Globus pallidus (tissue), 1 donor: Measurements from ENCODE around the gene DCLK2.

ENCODE experiments used
- DNase-seq: peaks from one replicate; pipeline ENCODE4 v3.0.0-alpha.2; 2015; ENCODE audit warnings: low spot score

DCLK2 gene

GRCh38 chr4:150209140-150209829, 131.0 kb downstream of the DCLK2 start:
- no peak for DNase-seq

- peak; percentile 39 for DNase-seq
Observed at GRCh38 chr4:150211016-150211415, 132.8 kb downstream of the DCLK2 start.

- no peak for DNase-seq
Observed at GRCh38 chr4:150211799-150212445, 133.7 kb downstream of the DCLK2 start.

DNA sequence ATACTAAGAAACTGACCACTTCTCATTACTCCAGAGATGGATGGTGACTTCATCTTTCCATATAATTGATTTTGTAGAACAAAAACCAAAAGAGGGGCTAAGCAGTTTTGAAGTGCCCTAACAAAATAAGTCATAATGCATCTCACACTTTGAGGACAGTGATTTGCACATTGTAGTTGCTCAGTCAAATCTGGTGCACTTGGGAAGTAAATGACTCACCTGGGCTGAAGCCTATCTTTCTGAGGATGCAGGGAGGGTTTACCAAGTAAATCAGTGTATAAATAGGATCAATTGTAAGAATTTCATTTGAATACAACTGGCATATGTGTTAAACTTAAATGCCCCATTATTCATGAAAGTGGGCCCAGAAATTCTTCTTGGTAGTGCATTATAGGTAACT, 134.2 kb downstream of the DCLK2 start:
- DNase-seq, result no peak

- no peak for DNase-seq
Observed at GRCh38 chr4:150212927-150213326, 134.7 kb downstream of the DCLK2 start.

DNA sequence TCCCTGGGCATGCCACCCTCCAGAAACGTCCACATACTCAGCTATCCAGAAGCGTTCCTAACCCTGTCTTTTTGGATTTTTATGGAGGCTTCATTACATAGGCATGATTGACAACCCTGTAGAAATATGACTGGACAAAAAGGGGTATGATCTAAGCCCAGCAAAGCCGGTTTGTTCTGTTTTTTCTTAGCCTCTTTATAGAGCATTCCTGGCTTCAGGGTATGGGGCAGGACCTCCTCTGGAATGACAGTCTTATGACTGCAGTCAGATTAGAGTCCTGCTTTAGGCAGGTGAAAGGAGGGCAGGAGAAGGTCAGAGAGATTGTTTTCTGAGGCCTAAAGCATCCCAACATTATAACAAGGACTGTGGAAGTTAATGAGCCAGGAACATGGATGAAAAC, 137.4 kb downstream of the DCLK2 start:
- DNase-seq, result no peak

DNA sequence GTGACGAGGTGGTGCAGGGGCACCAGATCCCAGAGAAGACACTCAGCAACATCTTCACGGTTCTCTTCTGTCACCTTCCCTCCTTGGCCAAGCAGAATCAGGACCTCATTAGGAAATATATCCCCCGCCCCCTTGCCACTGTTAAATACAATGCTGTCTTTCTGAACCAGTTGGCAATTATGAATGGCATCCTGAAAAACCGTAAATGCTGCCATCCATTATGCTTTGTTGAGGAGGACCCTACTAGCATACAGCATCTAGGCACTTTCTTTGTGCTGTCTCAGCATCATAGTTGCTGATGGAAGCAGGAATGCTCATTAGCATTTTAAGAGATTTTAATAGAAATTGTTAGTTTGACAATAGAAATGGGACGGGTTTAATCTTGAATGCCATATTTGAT, 138.5 kb downstream of the DCLK2 start:
- peak; percentile 92 for DNase-seq

- peak; percentile 82 for DNase-seq
Observed at GRCh38 chr4:150217192-150217591, 138.9 kb downstream of the DCLK2 start.

- no peak for DNase-seq
Observed at GRCh38 chr4:150217808-150218207, 139.6 kb downstream of the DCLK2 start.

DNA sequence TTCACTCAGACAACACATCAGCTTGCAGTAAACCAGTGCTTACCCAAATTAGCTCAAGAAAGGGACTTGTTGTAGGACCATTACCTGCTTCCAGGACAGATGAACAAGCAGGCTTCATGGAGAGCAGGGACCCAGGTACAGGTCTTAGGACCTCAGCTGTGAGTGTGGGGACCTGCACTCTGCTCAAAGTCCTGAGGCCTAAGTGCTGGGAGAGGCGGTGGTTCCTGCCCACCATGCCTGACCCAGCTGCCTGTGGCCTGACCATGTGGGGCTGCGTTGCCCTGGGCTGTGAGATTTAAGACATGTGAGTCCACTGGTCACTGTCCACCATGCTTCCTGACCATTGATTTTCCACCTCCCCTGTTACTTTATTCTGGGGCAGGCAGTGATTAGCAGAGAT, 140.2 kb downstream of the DCLK2 start:
- DNase-seq, result no peak

- no peak for DNase-seq
Observed at GRCh38 chr4:150219841-150220240, 141.6 kb downstream of the DCLK2 start.

DNA sequence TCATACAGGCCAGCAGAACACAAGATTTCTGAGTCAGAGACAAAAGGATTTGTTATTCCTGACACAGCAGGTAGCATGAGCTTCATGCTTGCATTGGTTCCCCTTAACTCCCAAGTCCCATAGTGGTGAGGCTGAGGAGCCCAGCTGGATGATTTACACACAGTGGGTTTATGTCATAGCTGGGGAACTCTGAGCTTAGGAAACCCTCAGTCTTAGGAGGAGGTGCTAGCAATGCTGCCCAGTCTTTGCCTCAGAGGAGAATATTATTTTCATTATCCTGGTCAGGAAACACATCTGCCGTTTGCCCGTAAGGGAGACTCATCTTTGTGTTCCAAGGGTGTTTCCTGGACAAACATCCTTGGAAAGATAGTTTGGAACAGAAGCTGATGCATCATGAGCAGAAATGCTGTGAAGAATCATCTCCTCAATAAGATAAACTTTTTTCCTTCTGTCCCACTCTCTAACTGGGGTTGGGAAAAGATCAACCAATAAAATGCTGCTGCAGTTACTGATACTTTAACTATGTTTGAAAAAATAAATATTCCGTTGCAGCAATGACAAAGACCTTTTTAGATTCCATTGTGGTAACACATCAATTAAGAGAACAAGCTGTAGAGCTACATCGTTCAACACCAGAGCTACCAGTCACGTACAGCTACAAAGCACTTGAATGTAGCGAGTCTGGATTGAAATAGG, 146.8 kb downstream of the DCLK2 start:
- no peak for DNase-seq

DNA sequence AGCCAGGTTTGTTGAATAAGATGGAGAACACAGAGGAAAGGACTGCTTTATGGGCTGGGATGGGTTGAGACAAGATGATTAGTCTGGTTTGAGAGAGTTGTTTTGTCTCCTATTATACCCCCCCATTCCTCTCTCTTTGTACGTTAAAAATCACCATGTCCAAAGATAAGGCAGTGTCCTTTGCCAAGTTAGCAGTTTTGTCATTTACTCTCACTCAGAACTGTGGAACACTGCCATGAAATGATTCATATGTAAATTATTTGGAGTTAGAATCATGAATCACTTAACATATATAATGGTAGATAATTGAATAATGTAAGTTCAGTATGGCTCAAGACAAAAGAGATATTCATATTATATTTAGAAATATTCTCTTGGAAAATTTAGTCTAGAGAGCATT, 151.3 kb downstream of the DCLK2 start:
- no peak for DNase-seq

DNA sequence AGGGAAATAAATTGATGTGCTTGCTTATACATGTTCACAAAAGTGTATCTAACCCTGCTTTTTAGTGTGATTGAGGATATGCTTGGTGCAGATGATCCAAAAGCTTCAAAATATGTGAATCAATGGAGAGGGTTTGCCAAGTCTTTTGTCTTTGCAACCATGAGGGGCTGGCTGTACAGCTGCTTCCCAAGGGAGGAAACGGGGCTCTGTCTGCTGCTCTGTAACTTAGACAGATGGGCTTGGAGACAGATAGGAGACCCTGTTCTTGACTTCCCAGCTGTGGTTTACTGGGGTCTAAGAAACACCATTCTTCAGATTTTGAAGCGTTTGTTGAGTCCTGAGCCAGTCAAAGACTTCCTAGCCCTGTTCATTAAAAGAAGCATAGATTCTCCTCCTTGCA, 152.3 kb downstream of the DCLK2 start:
- DNase-seq, result no peak

DNA sequence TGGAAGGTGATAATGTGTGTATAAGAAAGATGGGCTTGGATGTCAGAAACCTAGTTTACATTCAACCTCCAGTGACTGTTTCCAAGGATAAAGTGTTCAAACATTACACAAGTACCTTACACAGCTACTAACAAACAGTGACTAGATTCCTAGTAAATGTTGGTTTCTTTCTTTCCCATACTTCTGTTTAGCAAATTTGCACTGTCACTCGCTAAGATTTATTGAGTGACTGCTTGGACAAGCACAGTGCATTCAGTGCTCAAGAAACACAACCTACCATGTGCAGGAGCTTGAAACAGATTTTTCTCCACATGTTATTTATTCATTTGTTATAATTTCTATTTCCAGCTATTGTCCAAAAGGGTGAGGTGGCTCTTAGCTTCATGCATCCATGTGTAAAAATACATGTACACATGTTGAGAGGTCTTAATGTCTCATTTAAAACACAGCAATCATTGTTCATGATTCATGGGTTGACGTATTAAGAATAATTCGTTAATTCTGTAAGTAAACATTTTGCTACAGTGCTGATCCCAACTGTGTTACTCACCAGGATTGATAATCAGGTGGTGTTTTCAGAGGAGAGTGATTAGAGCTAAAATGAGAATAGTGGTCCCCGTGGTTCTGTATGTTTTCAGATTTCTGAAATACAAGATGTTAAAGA, 153.0 kb downstream of the DCLK2 start:
- DNase-seq, result no peak

DNA sequence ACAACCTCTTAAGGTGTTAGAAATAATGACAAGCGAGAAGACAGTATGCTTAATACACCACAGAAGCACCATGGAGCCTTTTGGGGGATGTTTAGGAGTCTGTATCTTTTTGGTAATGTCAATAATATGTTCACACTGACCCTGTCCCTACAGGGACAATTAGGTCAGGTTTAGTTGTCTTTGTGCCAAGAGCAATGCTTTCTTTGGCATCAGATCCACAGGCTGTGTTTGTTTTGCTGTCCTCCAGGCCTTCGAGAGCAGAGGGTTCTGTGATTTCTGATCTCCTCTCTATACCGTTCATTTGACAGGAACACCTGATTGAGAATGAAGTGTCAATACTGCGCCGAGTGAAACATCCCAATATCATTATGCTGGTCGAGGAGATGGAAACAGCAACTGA, 153.8 kb downstream of the DCLK2 start:
- DNase-seq, result no peak

DNA sequence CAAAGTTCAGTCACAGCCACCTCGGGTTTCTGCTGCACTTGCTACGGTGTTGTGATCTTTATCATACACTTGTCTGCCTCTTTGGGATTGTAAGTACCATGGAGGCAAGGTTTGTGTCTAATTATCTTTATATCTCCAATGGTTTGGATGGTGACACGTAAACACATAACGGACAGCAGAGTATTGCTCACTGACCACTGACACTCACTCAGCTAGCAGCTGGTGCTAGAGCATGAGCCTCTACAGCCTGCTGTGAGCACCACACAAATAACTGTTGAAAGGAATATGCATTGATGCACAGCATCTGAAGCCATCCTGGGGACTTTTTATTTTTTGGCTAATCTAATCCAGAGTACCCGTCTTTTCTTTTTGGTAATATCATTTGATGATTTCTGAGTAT, 156.0 kb downstream of the DCLK2 start:
- DNase-seq, result no peak

DNA sequence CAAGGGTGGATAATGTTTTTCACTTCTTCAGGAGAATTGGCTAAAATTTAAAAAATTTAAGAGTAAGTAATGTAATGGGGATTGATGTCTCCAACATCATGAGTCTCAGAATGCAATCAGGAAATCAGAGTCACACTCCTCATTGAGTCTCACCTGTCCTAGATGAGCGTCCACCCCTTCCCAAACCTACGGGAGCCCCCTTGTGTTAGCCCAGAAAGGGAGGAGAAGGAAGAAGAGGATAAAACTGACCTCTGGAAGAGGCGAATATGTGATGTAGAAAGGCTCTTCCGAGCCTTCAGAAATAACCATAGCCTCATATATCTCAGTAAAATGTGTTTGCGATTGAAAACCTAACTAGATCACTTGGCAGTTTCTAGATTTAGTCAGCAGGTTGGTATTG, 157.1 kb downstream of the DCLK2 start:
- DNase-seq, result no peak

GRCh38 chr4:150235808-150236271, 157.6 kb downstream of the DCLK2 start:
- no peak for DNase-seq

DNA sequence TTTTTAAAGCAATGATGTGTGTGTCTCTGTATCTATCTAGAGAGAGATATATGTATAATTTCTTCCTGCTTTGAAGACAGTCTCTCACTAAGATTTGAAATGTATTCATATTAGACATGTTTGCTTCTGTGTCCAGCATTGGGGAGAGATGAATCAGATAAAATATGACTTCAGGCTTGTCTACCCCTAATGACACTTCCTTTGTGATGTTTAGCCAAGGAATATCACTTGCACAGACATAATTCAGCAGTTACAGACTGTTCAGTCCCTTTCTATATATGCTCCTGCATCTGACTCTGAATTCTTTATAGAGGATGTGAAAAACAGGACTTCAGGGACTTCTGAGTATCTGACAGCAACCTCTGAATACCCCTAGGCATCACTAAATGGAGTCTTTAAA, 158.4 kb downstream of the DCLK2 start:
- no peak for DNase-seq

- DNase-seq, result no peak
Observed at GRCh38 chr4:150237110-150237872, 159.0 kb downstream of the DCLK2 start.

- no peak for DNase-seq
Observed at GRCh38 chr4:150238591-150238990, 160.3 kb downstream of the DCLK2 start.
